GM12878 (cell line): ENCODE data around the gene TARDBP. TPM values are rescaled to one million over a fixed set of nuclear protein-coding genes. Genes with fewer than 3 reads are reported as not detected.

Experiments
- ASH2L ChIP-seq: fragments of 300-600, 200-600 bp; sonication (generic); IDR thresholded peaks from 2 replicates; pipeline ENCODE4 v1.6.1; 2017; ENCODE audit warnings: low read depth, mild to moderate bottlenecking, borderline replicate concordance
- CBFB ChIP-seq: IDR thresholded peaks from 2 replicates; pipeline ENCODE4 v1.6.1; 2016; ENCODE audit warnings: antibody characterized with exemption, low read depth
- EP300 ChIP-seq, 2 experiments: fragments of 150-350 bp in 1 of 2; IDR thresholded peaks; 2 replicates each; pipeline ENCODE4 v1.6.1; 2011 to 2012; ENCODE audit warnings: low read depth in 2 of 2, low read length in 2 of 2, borderline replicate concordance in 1 of 2, improper control_type of control experiment in 1 of 2, inconsistent platforms in 1 of 2; ENCODE audit not compliant: control insufficient read depth in 1 of 2
- ETV6 ChIP-seq, 2 experiments: fragments of 450-650 bp in 1 of 2; IDR thresholded peaks in 1 of 2; conservative IDR thresholded peaks in 1 of 2; 2 replicates each; pipeline ENCODE4 v1.6.1; 2014; ENCODE audit warnings: antibody characterized with exemption in 1 of 2, borderline replicate concordance in 1 of 2, low read depth in 1 of 2, mild to moderate bottlenecking in 1 of 2, moderate library complexity in 1 of 2
- FOS ChIP-seq: IDR thresholded peaks from 3 replicates; pipeline ENCODE4 v1.6.1; 2011; ENCODE audit warnings: borderline replicate concordance; ENCODE audit not compliant: insufficient read length; ENCODE audit errors: extremely low read depth
- HDGF ChIP-seq: fragments of 450-650 bp; IDR thresholded peaks from 2 replicates; pipeline ENCODE4 v1.6.1; 2016; ENCODE audit warnings: antibody characterized with exemption
- NR2C2 ChIP-seq: IDR thresholded peaks from 2 replicates; pipeline ENCODE4 v1.6.1; 2011; ENCODE audit warnings: borderline replicate concordance, low read depth; ENCODE audit not compliant: control insufficient read depth, insufficient read length
- PML ChIP-seq: IDR thresholded peaks from 2 replicates; pipeline ENCODE4 v1.6.1; 2012; ENCODE audit warnings: low read length, inconsistent platforms
- RELA ChIP-seq: fragments of 450-650 bp; IDR thresholded peaks from 2 replicates; pipeline ENCODE4 v1.8.0; 2014; ENCODE audit warnings: borderline replicate concordance; ENCODE audit not compliant: partially characterized antibody
- SMC3 ChIP-seq: IDR thresholded peaks from 2 replicates; pipeline ENCODE4 v1.6.1; 2011; ENCODE audit warnings: low read length, improper control_type of control experiment, borderline replicate concordance
- SREBF2 ChIP-seq: IDR thresholded peaks from 2 replicates; pipeline ENCODE4 v1.6.1; 2012; ENCODE audit warnings: mild to moderate bottlenecking, low read length
- TARDBP ChIP-seq: IDR thresholded peaks from 2 replicates; pipeline ENCODE4 v1.6.1; 2016; ENCODE audit warnings: borderline replicate concordance
- ZBTB4 ChIP-seq: fragments of 450-650 bp; formaldehyde crosslinking; IDR thresholded peaks from 2 replicates; pipeline ENCODE4 v1.4.0; 2022; ENCODE audit warnings: mild to moderate bottlenecking, moderate library complexity
- polyA plus RNA-seq, 11 experiments: library from polyadenylated mRNA; depleted of rRNA in 4 of 11; unstranded in 6 of 11; stranded (reverse) in 5 of 11; fragments of >200 nt; fragmentation: Nextera tagmentation in 4 of 11; fragmentation: Illumina TruSeq in 1 of 11; extraction: Ambion mirVana in 4 of 11; extraction: Trizol in 1 of 11; gene quantifications; 1 replicate in 1 of 11; 2 replicates in 10 of 11; pipeline versions ENCODE4 v1.2.1 to v1.2.3, GENCODE V29; 2011 to 2016; ENCODE audit warnings: inconsistent platforms in 2 of 11, missing spikeins in 2 of 11, low read depth in 1 of 11
- total RNA-seq, 4 experiments: library from RNA; depleted of rRNA in 3 of 4; stranded (reverse); fragments of >200 nt in 3 of 4; fragmentation: Illumina TruSeq in 1 of 4; extraction: Trizol in 1 of 4; gene quantifications; 2 replicates each; pipeline versions ENCODE4 v1.2.1 to v1.2.3, GENCODE V29; 2013 to 2021
- TF ChIP-seq, protein P1 (sequence below): IDR thresholded peaks from 2 replicates; pipeline ENCODE4 v1.6.1; 2011; ENCODE audit warnings: low read depth, low read length, improper control_type of control experiment, borderline replicate concordance
- TF ChIP-seq, protein P2 (sequence below): IDR thresholded peaks from 2 replicates; pipeline ENCODE4 v1.6.1; 2012; ENCODE audit warnings: improper control_type of control experiment, low read depth, low read length; ENCODE audit not compliant: insufficient replicate concordance
- TF ChIP-seq, protein P3 (sequence below): fragments of 150-350 bp; IDR thresholded peaks from 2 replicates; pipeline ENCODE4 v1.6.1; 2014; ENCODE audit warnings: mild to moderate bottlenecking, low read depth, low read length

The TARDBP gene
- total and polyA plus RNA-seq, 10 of the 15 experiments (the other 5 are each of a cell fraction or from before 2014, with no cell fraction given): 55.6 to 318 (median 192) TPM

GRCh38 chr1:11072216-11072917 lies 59.9 kb downstream of the TARDBP start (continued):
- TF ChIP-seq, protein P1, sequence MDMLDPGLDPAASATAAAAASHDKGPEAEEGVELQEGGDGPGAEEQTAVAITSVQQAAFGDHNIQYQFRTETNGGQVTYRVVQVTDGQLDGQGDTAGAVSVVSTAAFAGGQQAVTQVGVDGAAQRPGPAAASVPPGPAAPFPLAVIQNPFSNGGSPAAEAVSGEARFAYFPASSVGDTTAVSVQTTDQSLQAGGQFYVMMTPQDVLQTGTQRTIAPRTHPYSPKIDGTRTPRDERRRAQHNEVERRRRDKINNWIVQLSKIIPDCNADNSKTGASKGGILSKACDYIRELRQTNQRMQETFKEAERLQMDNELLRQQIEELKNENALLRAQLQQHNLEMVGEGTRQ: no peak
- TF ChIP-seq, protein P2, sequence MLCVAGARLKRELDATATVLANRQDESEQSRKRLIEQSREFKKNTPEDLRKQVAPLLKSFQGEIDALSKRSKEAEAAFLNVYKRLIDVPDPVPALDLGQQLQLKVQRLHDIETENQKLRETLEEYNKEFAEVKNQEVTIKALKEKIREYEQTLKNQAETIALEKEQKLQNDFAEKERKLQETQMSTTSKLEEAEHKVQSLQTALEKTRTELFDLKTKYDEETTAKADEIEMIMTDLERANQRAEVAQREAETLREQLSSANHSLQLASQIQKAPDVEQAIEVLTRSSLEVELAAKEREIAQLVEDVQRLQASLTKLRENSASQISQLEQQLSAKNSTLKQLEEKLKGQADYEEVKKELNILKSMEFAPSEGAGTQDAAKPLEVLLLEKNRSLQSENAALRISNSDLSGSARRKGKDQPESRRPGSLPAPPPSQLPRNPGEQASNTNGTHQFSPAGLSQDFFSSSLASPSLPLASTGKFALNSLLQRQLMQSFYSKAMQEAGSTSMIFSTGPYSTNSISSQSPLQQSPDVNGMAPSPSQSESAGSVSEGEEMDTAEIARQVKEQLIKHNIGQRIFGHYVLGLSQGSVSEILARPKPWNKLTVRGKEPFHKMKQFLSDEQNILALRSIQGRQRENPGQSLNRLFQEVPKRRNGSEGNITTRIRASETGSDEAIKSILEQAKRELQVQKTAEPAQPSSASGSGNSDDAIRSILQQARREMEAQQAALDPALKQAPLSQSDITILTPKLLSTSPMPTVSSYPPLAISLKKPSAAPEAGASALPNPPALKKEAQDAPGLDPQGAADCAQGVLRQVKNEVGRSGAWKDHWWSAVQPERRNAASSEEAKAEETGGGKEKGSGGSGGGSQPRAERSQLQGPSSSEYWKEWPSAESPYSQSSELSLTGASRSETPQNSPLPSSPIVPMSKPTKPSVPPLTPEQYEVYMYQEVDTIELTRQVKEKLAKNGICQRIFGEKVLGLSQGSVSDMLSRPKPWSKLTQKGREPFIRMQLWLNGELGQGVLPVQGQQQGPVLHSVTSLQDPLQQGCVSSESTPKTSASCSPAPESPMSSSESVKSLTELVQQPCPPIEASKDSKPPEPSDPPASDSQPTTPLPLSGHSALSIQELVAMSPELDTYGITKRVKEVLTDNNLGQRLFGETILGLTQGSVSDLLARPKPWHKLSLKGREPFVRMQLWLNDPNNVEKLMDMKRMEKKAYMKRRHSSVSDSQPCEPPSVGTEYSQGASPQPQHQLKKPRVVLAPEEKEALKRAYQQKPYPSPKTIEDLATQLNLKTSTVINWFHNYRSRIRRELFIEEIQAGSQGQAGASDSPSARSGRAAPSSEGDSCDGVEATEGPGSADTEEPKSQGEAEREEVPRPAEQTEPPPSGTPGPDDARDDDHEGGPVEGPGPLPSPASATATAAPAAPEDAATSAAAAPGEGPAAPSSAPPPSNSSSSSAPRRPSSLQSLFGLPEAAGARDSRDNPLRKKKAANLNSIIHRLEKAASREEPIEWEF: no peak
- no peak for TF ChIP-seq ZBTB4 (CRISPR knock-in tag)
- TF ChIP-seq NR2C2: no peak
- no peak for TF ChIP-seq PML
- no peak for TF ChIP-seq SREBF2
- no peak for TF ChIP-seq HDGF
- TF ChIP-seq EP300 (IDR thresholded peaks at IDR 0.05; ENCODE audit: borderline replicate concordance in 1 of 2, control insufficient read depth in 1 of 2, low read depth in 2 of 2, low read length in 2 of 2): no peak
- no peak for TF ChIP-seq TARDBP
- TF ChIP-seq ETV6 (conservative IDR thresholded peaks at IDR 0.05 in 1 of 2, IDR thresholded peaks at IDR 0.05 in 1 of 2; ENCODE audit: borderline replicate concordance in 1 of 2, low read depth in 1 of 2): no peak
- no peak for TF ChIP-seq ASH2L
- peak; percentile 14; the same call in 1 of the 2 replicates for TF ChIP-seq SMC3
- no peak for TF ChIP-seq RELA
- TF ChIP-seq FOS: no peak
- no peak for TF ChIP-seq CBFB
- TF ChIP-seq, protein P3, sequence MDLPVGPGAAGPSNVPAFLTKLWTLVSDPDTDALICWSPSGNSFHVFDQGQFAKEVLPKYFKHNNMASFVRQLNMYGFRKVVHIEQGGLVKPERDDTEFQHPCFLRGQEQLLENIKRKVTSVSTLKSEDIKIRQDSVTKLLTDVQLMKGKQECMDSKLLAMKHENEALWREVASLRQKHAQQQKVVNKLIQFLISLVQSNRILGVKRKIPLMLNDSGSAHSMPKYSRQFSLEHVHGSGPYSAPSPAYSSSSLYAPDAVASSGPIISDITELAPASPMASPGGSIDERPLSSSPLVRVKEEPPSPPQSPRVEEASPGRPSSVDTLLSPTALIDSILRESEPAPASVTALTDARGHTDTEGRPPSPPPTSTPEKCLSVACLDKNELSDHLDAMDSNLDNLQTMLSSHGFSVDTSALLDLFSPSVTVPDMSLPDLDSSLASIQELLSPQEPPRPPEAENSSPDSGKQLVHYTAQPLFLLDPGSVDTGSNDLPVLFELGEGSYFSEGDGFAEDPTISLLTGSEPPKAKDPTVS: no peak
